ENCODE results near the gene ATG7.

The ATG7 gene

DNA sequence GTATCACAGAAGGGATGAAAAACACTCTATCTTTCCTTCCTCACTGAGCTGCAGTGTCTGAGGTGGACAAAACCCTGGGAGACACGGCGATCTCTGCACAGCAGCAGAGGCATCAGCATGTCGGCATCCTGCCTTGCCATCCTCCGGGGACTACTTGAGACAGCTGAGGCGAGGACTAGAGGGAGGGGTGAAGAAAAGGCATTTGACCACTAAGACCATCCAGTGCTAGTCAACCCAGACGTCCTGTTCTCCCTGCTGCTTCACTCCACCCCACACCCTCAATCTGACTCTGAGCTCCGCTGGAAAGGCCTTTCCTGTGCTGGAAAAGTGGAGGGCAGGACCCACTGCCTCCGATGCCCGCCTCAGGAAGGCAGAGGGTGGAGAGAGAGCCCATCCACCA lies 304.3 kb downstream of the ATG7 start:
- peak in 1 of 2 donors; percentile 36 for DNase-seq (ENCODE audit: low read depth in 2 of 2)
- no peak overlapping the region for H3K4me3 ChIP-seq (replicated peaks in 1 of 2; ENCODE audit: low read depth in 2 of 2, low read length in 2 of 2)
- TF ChIP-seq, protein P1, sequence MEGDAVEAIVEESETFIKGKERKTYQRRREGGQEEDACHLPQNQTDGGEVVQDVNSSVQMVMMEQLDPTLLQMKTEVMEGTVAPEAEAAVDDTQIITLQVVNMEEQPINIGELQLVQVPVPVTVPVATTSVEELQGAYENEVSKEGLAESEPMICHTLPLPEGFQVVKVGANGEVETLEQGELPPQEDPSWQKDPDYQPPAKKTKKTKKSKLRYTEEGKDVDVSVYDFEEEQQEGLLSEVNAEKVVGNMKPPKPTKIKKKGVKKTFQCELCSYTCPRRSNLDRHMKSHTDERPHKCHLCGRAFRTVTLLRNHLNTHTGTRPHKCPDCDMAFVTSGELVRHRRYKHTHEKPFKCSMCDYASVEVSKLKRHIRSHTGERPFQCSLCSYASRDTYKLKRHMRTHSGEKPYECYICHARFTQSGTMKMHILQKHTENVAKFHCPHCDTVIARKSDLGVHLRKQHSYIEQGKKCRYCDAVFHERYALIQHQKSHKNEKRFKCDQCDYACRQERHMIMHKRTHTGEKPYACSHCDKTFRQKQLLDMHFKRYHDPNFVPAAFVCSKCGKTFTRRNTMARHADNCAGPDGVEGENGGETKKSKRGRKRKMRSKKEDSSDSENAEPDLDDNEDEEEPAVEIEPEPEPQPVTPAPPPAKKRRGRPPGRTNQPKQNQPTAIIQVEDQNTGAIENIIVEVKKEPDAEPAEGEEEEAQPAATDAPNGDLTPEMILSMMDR (IDR thresholded peaks at IDR 0.05; ENCODE audit: low read depth, low read length) = no peak

DNA sequence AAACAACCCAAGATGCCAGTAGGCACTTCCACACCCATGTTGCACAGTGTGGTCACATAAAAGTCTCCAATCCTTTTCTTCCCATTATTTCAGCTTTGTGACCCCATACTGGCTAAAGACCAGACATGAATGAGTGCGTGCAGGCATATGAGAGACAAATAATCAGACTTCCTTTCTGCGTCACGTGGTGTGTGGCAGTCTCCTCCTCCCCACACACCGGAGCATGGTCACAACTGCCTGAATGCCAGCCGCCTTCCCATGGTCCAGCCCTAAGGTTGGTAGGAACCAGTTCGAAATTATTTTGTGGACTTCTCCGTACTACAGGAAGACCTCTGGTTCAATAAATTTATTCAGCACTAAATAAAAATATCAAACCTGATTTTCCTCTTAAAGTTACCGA lies 306.0 kb downstream of the ATG7 start:
- DNase-seq (ENCODE audit: low read depth in 2 of 2) = no peak
- TF ChIP-seq, protein P1 (IDR thresholded peaks at IDR 0.05; ENCODE audit: low read depth, low read length) = no peak
- no peak overlapping the region for H3K4me3 ChIP-seq (replicated peaks in 1 of 2; ENCODE audit: low read depth in 2 of 2, low read length in 2 of 2)

GRCh38 chr3:11580645-11581044 lies 308.4 kb downstream of the ATG7 start:
- DNase-seq (ENCODE audit: low read depth in 2 of 2) = no peak
- TF ChIP-seq, protein P1 (IDR thresholded peaks at IDR 0.05; ENCODE audit: low read depth, low read length) = no peak

GRCh38 chr3:11581237-11582190 lies 309.3 kb downstream of the ATG7 start:
- peak in 1 of 2 donors; percentile 28 for DNase-seq (ENCODE audit: low read depth in 2 of 2)
- H3K4me3 ChIP-seq (replicated peaks in 1 of 2; ENCODE audit: low read depth in 2 of 2, low read length in 2 of 2) = peak overlapping the region; percentile 36
- TF ChIP-seq, protein P1 (IDR thresholded peaks at IDR 0.05; ENCODE audit: low read depth, low read length) = no peak

More at GRCh38 chr3:11580645-11581044, 308.4 kb downstream of the ATG7 start:
- H3K4me3 ChIP-seq (replicated peaks in 1 of 2; ENCODE audit: low read depth in 2 of 2, low read length in 2 of 2) = no peak overlapping the region

DNA sequence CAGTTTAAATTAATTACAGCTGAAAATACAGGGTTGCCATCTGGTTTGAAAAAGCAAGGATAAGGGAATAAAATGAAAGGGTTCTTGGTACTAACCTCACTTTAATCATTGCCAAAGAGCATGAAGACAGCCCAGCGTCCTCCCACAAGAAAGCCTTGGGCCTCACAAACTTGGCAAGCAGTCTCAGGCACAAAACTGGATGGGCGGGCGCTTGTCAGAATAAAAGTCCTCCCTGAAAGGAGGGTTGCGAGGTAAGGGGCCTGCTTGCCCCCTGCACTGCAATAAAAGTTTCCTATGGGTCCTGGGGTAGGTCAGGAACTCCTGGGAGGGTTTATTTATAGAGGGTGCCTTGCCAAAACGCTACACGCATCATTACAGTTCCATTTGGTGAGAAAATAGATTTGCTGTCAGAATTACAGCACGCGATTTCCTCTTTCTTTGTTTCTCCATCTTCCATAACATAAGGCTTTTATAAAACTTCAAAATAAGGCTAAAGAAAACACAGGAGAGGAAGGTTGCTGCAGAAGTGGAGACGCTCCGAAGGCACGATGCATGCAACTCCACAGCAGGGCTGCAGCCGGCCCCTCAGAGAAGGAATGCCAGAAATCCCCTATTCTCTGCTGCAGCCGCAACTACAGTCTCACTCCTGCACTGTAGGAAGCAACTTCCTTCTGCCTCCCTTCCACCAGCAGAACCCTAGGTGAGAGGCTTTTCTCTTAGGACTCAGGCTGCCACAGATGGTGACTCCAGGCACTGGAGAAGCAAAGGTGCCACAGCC lies 310.2 kb downstream of the ATG7 start:
- DNase-seq (ENCODE audit: low read depth in 2 of 2) = peak; percentile 80 to 93
- TF ChIP-seq, protein P1 (IDR thresholded peaks at IDR 0.05; ENCODE audit: low read depth, low read length) = no peak
- peak overlapping the region; percentile 36 for H3K4me3 ChIP-seq (replicated peaks in 1 of 2; ENCODE audit: low read depth in 2 of 2, low read length in 2 of 2)

- TF ChIP-seq, protein P1 (IDR thresholded peaks at IDR 0.05; ENCODE audit: low read depth, low read length) = no peak
- DNase-seq (ENCODE audit: low read depth in 2 of 2) = peak; percentile 40 to 49
- no peak overlapping the region for H3K4me3 ChIP-seq (replicated peaks in 1 of 2; ENCODE audit: low read depth in 2 of 2, low read length in 2 of 2)
Observed at GRCh38 chr3:11583235-11583634, 311.0 kb downstream of the ATG7 start.
